ENCODE results near the gene AQP3. TPM values are rescaled to one million over a fixed set of nuclear protein-coding genes. Genes with fewer than 3 reads are reported as not detected.
A peak's percentile ranks its signal among the peaks of the same experiment; 100 is the strongest.

AQP3 gene
- total RNA-seq, 3 donors from 2014 or later = 19.0 to 47.9 (median 45.1) TPM

GRCh38 chr9:33414889-33415500 is 32.4 kb downstream of the AQP3 start:
- TF ChIP-seq POLR2A (IDR thresholded peaks at IDR 0.05) (no peak), CTCF (IDR thresholded peaks at IDR 0.05) (no peak), POLR2AphosphoS5 (IDR thresholded peaks at IDR 0.05) (no peak)
- no peak overlapping the region for H3K4me3 ChIP-seq
- no peak for DNase-seq (ENCODE audit: low spot score in 2 of 2)
- peaks cover 0 to 6% of the 10 kb centered on the region in 2 donors for H3K4me1 ChIP-seq
- intact Hi-C loops (cut with DNase I; ENCODE audit: low total_unique reads) = no loop called here
- H3K36me3 ChIP-seq = no peaks in the 10 kb centered on the region
- no peaks in the 10 kb centered on the region for H3K27me3 ChIP-seq
- H3K9me3 ChIP-seq = no peaks in the 10 kb centered on the region
- peak overlapping the region; percentile 12 to 54 for H3K27ac ChIP-seq

GRCh38 chr9:33414268-33414667 is 33.1 kb downstream of the AQP3 start:
- Histone ChIP-seq H3K36me3 (no peaks in the 10 kb centered on the region), H3K27ac (no peak overlapping the region), H3K4me1 (peaks cover 0 to 6% of the 10 kb centered on the region in 2 donors), H3K27me3 (no peaks in the 10 kb centered on the region), H3K9me3 (no peaks in the 10 kb centered on the region), H3K4me3 (no peak overlapping the region)
- intact Hi-C loops (cut with DNase I; ENCODE audit: low total_unique reads) = no loop called here
- TF ChIP-seq POLR2AphosphoS5 (IDR thresholded peaks at IDR 0.05) (no peak), POLR2A (IDR thresholded peaks at IDR 0.05) (no peak), CTCF (IDR thresholded peaks at IDR 0.05) (no peak)
- no peak for DNase-seq (ENCODE audit: low spot score in 2 of 2)

GRCh38 chr9:33408087-33408486 is 39.3 kb downstream of the AQP3 start:
- no peaks in the 10 kb centered on the region for H3K36me3 ChIP-seq
- intact Hi-C loops (cut with DNase I; ENCODE audit: low total_unique reads) = no loop called here

GRCh38 chr9:33407061-33407460 is 40.3 kb downstream of the AQP3 start:
- intact Hi-C loops (cut with DNase I; ENCODE audit: low total_unique reads) = no loop called here
- H3K27me3 ChIP-seq = no peaks in the 10 kb centered on the region
- H3K4me3 ChIP-seq = no peak overlapping the region
- H3K4me1 ChIP-seq = no peaks in the 10 kb centered on the region
- TF ChIP-seq CTCF (IDR thresholded peaks at IDR 0.05) = no peak
- no peak for TF ChIP-seq POLR2A (IDR thresholded peaks at IDR 0.05)
- no peaks in the 10 kb centered on the region for H3K9me3 ChIP-seq
- no peak for DNase-seq (ENCODE audit: low spot score in 2 of 2)
- H3K27ac ChIP-seq = no peak overlapping the region
- H3K36me3 ChIP-seq = no peaks in the 10 kb centered on the region

More at GRCh38 chr9:33408087-33408486, 39.3 kb downstream of the AQP3 start:
- TF ChIP-seq POLR2A (IDR thresholded peaks at IDR 0.05) (no peak), POLR2AphosphoS5 (IDR thresholded peaks at IDR 0.05) (no peak)
- H3K4me1 ChIP-seq = no peaks in the 10 kb centered on the region
- H3K4me3 ChIP-seq = no peak overlapping the region
- H3K9me3 ChIP-seq = no peaks in the 10 kb centered on the region
- no peaks in the 10 kb centered on the region for H3K27me3 ChIP-seq
- no peak overlapping the region for H3K27ac ChIP-seq
- no peak for DNase-seq (ENCODE audit: low spot score in 2 of 2)

GRCh38 chr9:33404788-33405362 is 42.5 kb downstream of the AQP3 start:
- Histone ChIP-seq H3K27me3 (no peaks in the 10 kb centered on the region), H3K27ac (peak overlapping the region in 1 of 2 donors; percentile 56), H3K36me3 (no peaks in the 10 kb centered on the region), H3K4me3 (no peak overlapping the region), H3K9me3 (no peaks in the 10 kb centered on the region), H3K4me1 (no peaks in the 10 kb centered on the region)
- TF ChIP-seq CTCF (IDR thresholded peaks at IDR 0.05) = no peak
- no peak for TF ChIP-seq POLR2AphosphoS5 (IDR thresholded peaks at IDR 0.05)
- no peak for TF ChIP-seq POLR2A (IDR thresholded peaks at IDR 0.05)
- DNase-seq (ENCODE audit: low spot score in 2 of 2) = no peak
- intact Hi-C loops (cut with DNase I; ENCODE audit: low total_unique reads) = no loop called here
